Erythroblast (primary cell): Measurements from ENCODE around the gene SSUH2.

ENCODE experiments used
- GATA1 ChIP-seq: IDR thresholded peaks from 2 replicates; pipeline ENCODE4 v1.6.1; 2011; ENCODE audit warnings: low read depth, mild to moderate bottlenecking, control low read depth, low read length, moderate library complexity
- POLR2A ChIP-seq: IDR thresholded peaks from 2 replicates; pipeline ENCODE4 v1.6.1; 2011; ENCODE audit warnings: mild to moderate bottlenecking, low read length

GRCh38 chr3:8600457-8600856 lies 44.1 kb downstream of the SSUH2 start:
- no peak for TF ChIP-seq POLR2A
- TF ChIP-seq GATA1, result no peak
